Tibial nerve (tissue), 3 donors: ENCODE data around the gene CKS1B.

ENCODE experiments used
- POLR2A ChIP-seq, 2 donors: fragments of 450-650 bp; IDR thresholded peaks; one replicate each; pipeline ENCODE4 v1.6.1; 2017; ENCODE audit warnings: antibody characterized with exemption in 2 of 2, mild to moderate bottlenecking in 2 of 2, moderate library complexity in 2 of 2
- TF ChIP-seq, protein P1 (sequence below), 5 experiments: fragments of 200-600 bp in 3 of 5; fragments of 450-650 bp in 2 of 5; sonication (generic) in 3 of 5; IDR thresholded peaks; one replicate each; pipeline ENCODE4 v1.5.1; 2016 to 2019; ENCODE audit warnings: antibody characterized with exemption in 5 of 5, mild to moderate bottlenecking in 3 of 5, moderate library complexity in 2 of 5

GRCh38 chr1:155022136-155022926 lies 47.9 kb downstream of the CKS1B start:
- TF ChIP-seq, protein P1, sequence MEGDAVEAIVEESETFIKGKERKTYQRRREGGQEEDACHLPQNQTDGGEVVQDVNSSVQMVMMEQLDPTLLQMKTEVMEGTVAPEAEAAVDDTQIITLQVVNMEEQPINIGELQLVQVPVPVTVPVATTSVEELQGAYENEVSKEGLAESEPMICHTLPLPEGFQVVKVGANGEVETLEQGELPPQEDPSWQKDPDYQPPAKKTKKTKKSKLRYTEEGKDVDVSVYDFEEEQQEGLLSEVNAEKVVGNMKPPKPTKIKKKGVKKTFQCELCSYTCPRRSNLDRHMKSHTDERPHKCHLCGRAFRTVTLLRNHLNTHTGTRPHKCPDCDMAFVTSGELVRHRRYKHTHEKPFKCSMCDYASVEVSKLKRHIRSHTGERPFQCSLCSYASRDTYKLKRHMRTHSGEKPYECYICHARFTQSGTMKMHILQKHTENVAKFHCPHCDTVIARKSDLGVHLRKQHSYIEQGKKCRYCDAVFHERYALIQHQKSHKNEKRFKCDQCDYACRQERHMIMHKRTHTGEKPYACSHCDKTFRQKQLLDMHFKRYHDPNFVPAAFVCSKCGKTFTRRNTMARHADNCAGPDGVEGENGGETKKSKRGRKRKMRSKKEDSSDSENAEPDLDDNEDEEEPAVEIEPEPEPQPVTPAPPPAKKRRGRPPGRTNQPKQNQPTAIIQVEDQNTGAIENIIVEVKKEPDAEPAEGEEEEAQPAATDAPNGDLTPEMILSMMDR (IDR thresholded peaks at IDR 0.05) = no peak
- no peak for TF ChIP-seq POLR2A (IDR thresholded peaks at IDR 0.05)
